ENCODE data around the gene UBALD2.

GRCh38 chr17:76234354-76234679 lies 30.8 kb upstream of the UBALD2 start:
- TF ChIP-seq EP300 (IDR thresholded peaks at IDR 0.05) (no peak), CTCF (IDR thresholded peaks at IDR 0.05) (no peak), POLR2A (IDR thresholded peaks at IDR 0.05) (no peak)
